HepG2 (cell line): Measurements from ENCODE around the gene TRA2B. TPM values are rescaled to one million over a fixed set of nuclear protein-coding genes. Genes with fewer than 3 reads are reported as not detected.

ENCODE experiments used
- ARID4A ChIP-seq: sonication (generic); formaldehyde crosslinking; IDR thresholded peaks from 2 replicates; pipeline ENCODE4 v1.5.0; 2020; ENCODE audit warnings: mild to moderate bottlenecking, missing genetic modification reagents, borderline replicate concordance
- GLMP ChIP-seq: sonication (generic); formaldehyde crosslinking; IDR thresholded peaks from 2 replicates; pipeline ENCODE4 v1.9.0; 2021; ENCODE audit warnings: missing genetic modification reagents, mild to moderate bottlenecking, borderline replicate concordance
- ISL2 ChIP-seq: sonication (generic); formaldehyde crosslinking; IDR thresholded peaks from 2 replicates; pipeline ENCODE4 v1.5.0; 2020; ENCODE audit warnings: missing genetic modification reagents
- LBX2 ChIP-seq: sonication (generic); formaldehyde crosslinking; IDR thresholded peaks from 2 replicates; pipeline ENCODE4 v1.5.0; 2020; ENCODE audit warnings: missing genetic modification reagents, mild to moderate bottlenecking, borderline replicate concordance
- LCORL ChIP-seq, 2 experiments: fragments of 450-650 bp in 1 of 2; sonication (generic) in 1 of 2; formaldehyde crosslinking in 1 of 2; IDR thresholded peaks; 2 replicates each; pipeline versions ENCODE4 v1.5.0 to v1.6.1; 2017 to 2020; ENCODE audit warnings: antibody characterized with exemption in 1 of 2, missing genetic modification reagents in 1 of 2
- MYNN ChIP-seq: sonication (generic); formaldehyde crosslinking; IDR thresholded peaks from 2 replicates; pipeline ENCODE4 v1.4.0; 2020; ENCODE audit warnings: mild to moderate bottlenecking, low read depth, missing genetic modification reagents
- ZBTB33 ChIP-seq: sonication (generic); formaldehyde crosslinking; IDR thresholded peaks from 2 replicates; pipeline ENCODE4 v1.4.0; 2020; ENCODE audit warnings: missing genetic modification reagents
- ZFP90 ChIP-seq: sonication (generic); formaldehyde crosslinking; IDR thresholded peaks from 2 replicates; pipeline ENCODE4 v1.8.0; 2022; ENCODE audit warnings: missing genetic modification reagents, mild to moderate bottlenecking, inconsistent platforms, borderline replicate concordance
- ZNF101 ChIP-seq: sonication (generic); formaldehyde crosslinking; IDR thresholded peaks from 2 replicates; pipeline ENCODE4 v1.4.0; 2020; ENCODE audit warnings: mild to moderate bottlenecking, low read depth, missing genetic modification reagents, borderline replicate concordance
- ZNF180 ChIP-seq: sonication (generic); formaldehyde crosslinking; IDR thresholded peaks from 2 replicates; pipeline ENCODE4 v1.4.0; 2020; ENCODE audit warnings: low read depth, missing genetic modification reagents, borderline replicate concordance
- ZNF207 ChIP-seq: fragments of 450-650 bp; IDR thresholded peaks from 2 replicates; pipeline ENCODE4 v1.6.1; 2016; ENCODE audit warnings: antibody characterized with exemption, borderline replicate concordance
- ZNF253 ChIP-seq: sonication (generic); formaldehyde crosslinking; IDR thresholded peaks from 2 replicates; pipeline ENCODE4 v1.8.0; 2022; ENCODE audit warnings: mild to moderate bottlenecking, missing genetic modification reagents, borderline replicate concordance
- ZNF264 ChIP-seq: sonication (generic); formaldehyde crosslinking; IDR thresholded peaks from 2 replicates; pipeline ENCODE4 v1.4.0; 2020; ENCODE audit warnings: missing genetic modification reagents
- ZNF329 ChIP-seq: sonication (generic); formaldehyde crosslinking; IDR thresholded peaks from 2 replicates; pipeline ENCODE4 v1.9.0; 2021; ENCODE audit warnings: low read depth, mild to moderate bottlenecking, missing genetic modification reagents
- ZNF572 ChIP-seq: sonication (generic); formaldehyde crosslinking; IDR thresholded peaks from 2 replicates; pipeline ENCODE4 v1.5.1; 2020; ENCODE audit warnings: mild to moderate bottlenecking, missing genetic modification reagents
- ZNF788 ChIP-seq: sonication (generic); formaldehyde crosslinking; IDR thresholded peaks from 2 replicates; pipeline ENCODE4 v1.5.0; 2020; ENCODE audit warnings: mild to moderate bottlenecking, missing genetic modification reagents, borderline replicate concordance
- ZNF790 ChIP-seq: sonication (generic); formaldehyde crosslinking; IDR thresholded peaks from 2 replicates; pipeline ENCODE4 v1.8.0; 2022; ENCODE audit warnings: missing genetic modification reagents, mild to moderate bottlenecking, borderline replicate concordance
- ZNF839 ChIP-seq: sonication (generic); formaldehyde crosslinking; IDR thresholded peaks from 2 replicates; pipeline ENCODE4 v1.4.0; 2020; ENCODE audit warnings: missing genetic modification reagents, mild to moderate bottlenecking, borderline replicate concordance
- polyA plus RNA-seq, 8 experiments: library from polyadenylated mRNA; depleted of rRNA in 3 of 8; stranded (reverse) in 7 of 8; unstranded in 1 of 8; fragments of >200 nt; fragmentation: Illumina TruSeq in 4 of 8; extraction: Trizol in 4 of 8; gene quantifications; 2 replicates each; pipeline versions ENCODE4 v1.2.1 to v1.2.3, GENCODE V29; 2011 to 2016; ENCODE audit warnings: low read depth in 4 of 8, missing spikeins in 1 of 8, mixed read lengths in 1 of 8; ENCODE audit not compliant: insufficient read depth in 1 of 8
- total RNA-seq, 5 experiments: library from RNA; depleted of rRNA; stranded (reverse); fragments of >200 nt; fragmentation: Illumina TruSeq; extraction: Trizol; gene quantifications; 2 replicates each; pipeline ENCODE4 v1.2.3, GENCODE V29; 2016; ENCODE audit warnings: low read depth in 1 of 5

The TRA2B gene
- total and polyA plus RNA-seq, 2 of the 13 experiments (the other 11 are each of a cell fraction or from before 2014, with no cell fraction given): 105 to 241 TPM

- TF ChIP-seq ZNF788 (0 out of 2 replicates have a peak, but pooled peaks have one; percentile 65), MYNN (CRISPR knock-in tag) (peak; percentile 30; the same call in 1 of the 2 replicates), ZNF329 (CRISPR knock-in tag) (peak; percentile 84; the same call in 1 of the 2 replicates), ZFP90 (CRISPR knock-in tag) (peak; percentile 93), ZNF180 (CRISPR knock-in tag) (peak; percentile 81; the same call in 1 of the 2 replicates), LBX2 (CRISPR knock-in tag) (peak; percentile 93), LCORL (IDR thresholded peaks at IDR 0.05) (no peak), LCORL (CRISPR knock-in tag; IDR thresholded peaks at IDR 0.05) (peak; percentile 90), ZNF264 (CRISPR knock-in tag) (no peak; the same call in 1 of the 2 replicates), ZNF253 (CRISPR knock-in tag) (no peak), ZNF572 (no peak), ISL2 (CRISPR knock-in tag) (peak; percentile 73), ZNF790 (CRISPR knock-in tag) (no peak), ARID4A (CRISPR knock-in tag) (peak; percentile 92), GLMP (CRISPR knock-in tag) (no peak), ZNF207 (no peak), ZBTB33 (CRISPR knock-in tag) (peak; percentile 43), ZNF101 (CRISPR knock-in tag) (no peak; the same call in 1 of the 2 replicates), ZNF839 (CRISPR knock-in tag) (no peak; the same call in 1 of the 2 replicates)
Measured at GRCh38 chr3:185937689-185938374, at the start of gene TRA2B (continued).
